Measurements from ENCODE around the gene TSSK2.

TSSK2 gene

DNA sequence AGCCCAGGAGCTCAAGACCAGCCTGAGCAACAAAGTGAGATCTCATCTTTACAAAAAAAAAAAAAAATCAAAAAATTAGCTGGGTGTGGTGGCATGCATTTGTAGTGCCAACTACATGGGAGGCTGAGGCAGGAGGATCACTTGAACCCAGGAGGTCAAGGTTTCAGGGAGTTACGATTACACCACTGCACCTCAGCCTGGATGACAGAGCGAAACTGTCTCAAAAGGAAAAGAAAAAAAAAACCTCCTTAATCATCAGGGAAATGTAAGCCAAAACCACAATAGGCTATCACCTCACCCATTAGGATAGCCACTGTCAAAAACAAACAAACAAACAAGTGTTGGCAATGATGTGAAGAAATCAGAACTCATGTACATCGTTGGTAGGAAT lies 22.3 kb upstream of the TSSK2 start:
- Histone ChIP-seq H3K4me3 (ENCODE audit: low read depth, low read length, poor library complexity, severe bottlenecking) (no peak overlapping the region), H3K4me1 (ENCODE audit: insufficient read depth, low read length, severe bottlenecking) (peaks cover 27% of the 10 kb centered on the region), H3K9me2 (ENCODE audit: low read depth, low read length) (no peaks in the 10 kb centered on the region), H3K79me2 (ENCODE audit: insufficient read depth, low read length) (peaks cover 78% of the 10 kb centered on the region), H3K4me2 (ENCODE audit: low read length) (no peak overlapping the region; the same call in 1 of the 2 replicates), H3K9ac (ENCODE audit: low read length) (no peak overlapping the region), H3K9me3 (ENCODE audit: low read length) (no peaks in the 10 kb centered on the region), H4K20me1 (ENCODE audit: insufficient read depth, low read length) (no peaks in the 10 kb centered on the region), H3F3A (ENCODE audit: insufficient read depth, low read length) (no peaks in the 10 kb centered on the region), H2AFZ (ENCODE audit: low read length) (no peak overlapping the region), H3K27me3 (ENCODE audit: insufficient read depth, low read length) (no peaks in the 10 kb centered on the region), H3K27ac (ENCODE audit: low read depth, low read length, poor library complexity, severe bottlenecking) (no peak overlapping the region), H3K36me3 (ENCODE audit: insufficient read depth, low read length) (no peaks in the 10 kb centered on the region)
- no peak for TF ChIP-seq EZH2 (IDR thresholded peaks at IDR 0.05; ENCODE audit: borderline replicate concordance, low read length)
- TF ChIP-seq, protein P1, sequence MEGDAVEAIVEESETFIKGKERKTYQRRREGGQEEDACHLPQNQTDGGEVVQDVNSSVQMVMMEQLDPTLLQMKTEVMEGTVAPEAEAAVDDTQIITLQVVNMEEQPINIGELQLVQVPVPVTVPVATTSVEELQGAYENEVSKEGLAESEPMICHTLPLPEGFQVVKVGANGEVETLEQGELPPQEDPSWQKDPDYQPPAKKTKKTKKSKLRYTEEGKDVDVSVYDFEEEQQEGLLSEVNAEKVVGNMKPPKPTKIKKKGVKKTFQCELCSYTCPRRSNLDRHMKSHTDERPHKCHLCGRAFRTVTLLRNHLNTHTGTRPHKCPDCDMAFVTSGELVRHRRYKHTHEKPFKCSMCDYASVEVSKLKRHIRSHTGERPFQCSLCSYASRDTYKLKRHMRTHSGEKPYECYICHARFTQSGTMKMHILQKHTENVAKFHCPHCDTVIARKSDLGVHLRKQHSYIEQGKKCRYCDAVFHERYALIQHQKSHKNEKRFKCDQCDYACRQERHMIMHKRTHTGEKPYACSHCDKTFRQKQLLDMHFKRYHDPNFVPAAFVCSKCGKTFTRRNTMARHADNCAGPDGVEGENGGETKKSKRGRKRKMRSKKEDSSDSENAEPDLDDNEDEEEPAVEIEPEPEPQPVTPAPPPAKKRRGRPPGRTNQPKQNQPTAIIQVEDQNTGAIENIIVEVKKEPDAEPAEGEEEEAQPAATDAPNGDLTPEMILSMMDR (IDR thresholded peaks at IDR 0.05; ENCODE audit: low read length) = no peak

DNA sequence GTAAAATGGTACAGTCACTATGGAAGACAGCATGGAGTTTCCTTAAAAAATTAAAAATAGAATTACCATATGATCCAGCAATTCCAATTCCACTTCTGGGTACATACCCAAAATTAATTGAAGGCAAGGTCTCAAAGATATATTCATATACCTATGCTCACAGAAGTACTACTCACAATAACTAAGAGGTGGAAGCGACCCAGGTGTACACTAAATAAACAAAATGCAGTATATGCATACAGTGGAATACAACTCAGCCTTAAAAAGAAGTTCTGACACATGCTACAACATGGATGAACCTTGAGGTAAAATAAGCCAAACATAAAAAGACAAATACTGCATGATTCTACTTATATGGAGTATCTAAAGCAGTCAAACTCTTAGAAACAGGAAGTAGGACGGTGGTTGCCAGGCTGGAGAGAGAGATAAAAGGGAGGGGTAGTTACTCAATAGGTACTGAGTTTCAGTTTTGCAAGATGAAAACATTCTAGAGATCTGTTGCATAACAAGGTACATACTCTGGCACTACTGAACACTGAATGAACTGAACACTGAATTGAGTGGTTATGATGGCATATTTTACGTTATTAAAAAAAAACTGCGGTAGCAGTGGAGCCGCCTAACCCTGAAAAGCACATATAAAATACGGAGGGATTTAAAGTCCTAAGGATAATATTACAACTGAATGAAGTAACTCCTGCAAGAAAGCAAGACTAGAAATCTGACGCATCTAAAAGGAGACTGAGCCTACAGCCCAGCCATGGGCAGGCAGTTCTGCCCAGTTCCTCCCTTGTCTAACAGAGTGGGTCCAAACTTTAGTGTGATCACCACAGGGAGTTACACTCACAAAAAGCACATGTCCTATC lies 21.7 kb upstream of the TSSK2 start:
- Histone ChIP-seq H3K9me3 (ENCODE audit: low read length) (no peaks in the 10 kb centered on the region), H3F3A (ENCODE audit: insufficient read depth, low read length) (no peaks in the 10 kb centered on the region), H3K27ac (ENCODE audit: low read depth, low read length, poor library complexity, severe bottlenecking) (peak overlapping the region; percentile 6), H3K4me1 (ENCODE audit: insufficient read depth, low read length, severe bottlenecking) (peaks cover 27% of the 10 kb centered on the region), H3K4me3 (ENCODE audit: low read depth, low read length, poor library complexity, severe bottlenecking) (no peak overlapping the region), H3K9me2 (ENCODE audit: low read depth, low read length) (no peaks in the 10 kb centered on the region), H4K20me1 (ENCODE audit: insufficient read depth, low read length) (no peaks in the 10 kb centered on the region), H3K36me3 (ENCODE audit: insufficient read depth, low read length) (no peaks in the 10 kb centered on the region; the same call in 1 of the 2 replicates), H2AFZ (ENCODE audit: low read length) (no peak overlapping the region), H3K9ac (ENCODE audit: low read length) (no peak overlapping the region), H3K79me2 (ENCODE audit: insufficient read depth, low read length) (peaks cover 78% of the 10 kb centered on the region), H3K27me3 (ENCODE audit: insufficient read depth, low read length) (no peaks in the 10 kb centered on the region), H3K4me2 (ENCODE audit: low read length) (peak overlapping the region; percentile 40; the same call in 1 of the 2 replicates)
- no peak for TF ChIP-seq EZH2 (IDR thresholded peaks at IDR 0.05; ENCODE audit: borderline replicate concordance, low read length)
- TF ChIP-seq, protein P1 (IDR thresholded peaks at IDR 0.05; ENCODE audit: low read length) = no peak

DNA sequence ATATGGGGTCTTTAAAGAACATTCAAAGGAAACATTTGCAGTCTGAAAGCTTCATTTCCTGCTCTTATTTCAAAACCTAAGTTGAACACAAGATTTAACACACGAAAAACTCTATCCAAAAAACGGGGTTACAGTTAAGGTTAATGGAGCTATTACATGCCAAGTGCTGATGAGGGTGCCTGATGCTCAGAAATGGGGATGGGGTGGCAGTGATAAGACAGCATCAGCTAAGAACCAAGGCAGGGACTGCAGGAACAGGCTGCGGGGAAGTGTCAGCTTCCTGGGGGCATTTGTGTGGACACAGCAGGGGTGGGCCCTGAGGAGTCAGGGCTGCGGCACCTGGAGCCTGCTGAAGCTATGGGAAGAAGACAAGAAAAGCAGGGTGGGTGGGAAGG lies 21.0 kb upstream of the TSSK2 start:
- no peaks in the 10 kb centered on the region for H3K9me3 ChIP-seq (ENCODE audit: low read length)

More for the DNA sequence above, 21.0 kb upstream of the TSSK2 start:
- Histone ChIP-seq H3K4me1 (ENCODE audit: insufficient read depth, low read length, severe bottlenecking) (peaks cover 27% of the 10 kb centered on the region), H3K27me3 (ENCODE audit: insufficient read depth, low read length) (no peaks in the 10 kb centered on the region), H3K4me2 (ENCODE audit: low read length) (peak overlapping the region; percentile 40; the same call in 1 of the 2 replicates), H2AFZ (ENCODE audit: low read length) (no peak overlapping the region), H3F3A (ENCODE audit: insufficient read depth, low read length) (no peaks in the 10 kb centered on the region), H3K4me3 (ENCODE audit: low read depth, low read length, poor library complexity, severe bottlenecking) (no peak overlapping the region), H3K27ac (ENCODE audit: low read depth, low read length, poor library complexity, severe bottlenecking) (peak overlapping the region; percentile 6), H3K79me2 (ENCODE audit: insufficient read depth, low read length) (peaks cover 79% of the 10 kb centered on the region), H3K36me3 (ENCODE audit: insufficient read depth, low read length) (no peaks in the 10 kb centered on the region; the same call in 1 of the 2 replicates), H3K9ac (ENCODE audit: low read length) (no peak overlapping the region), H3K9me2 (ENCODE audit: low read depth, low read length) (no peaks in the 10 kb centered on the region), H4K20me1 (ENCODE audit: insufficient read depth, low read length) (no peaks in the 10 kb centered on the region)
- TF ChIP-seq, protein P1 (IDR thresholded peaks at IDR 0.05; ENCODE audit: low read length) = no peak
- no peak for TF ChIP-seq EZH2 (IDR thresholded peaks at IDR 0.05; ENCODE audit: borderline replicate concordance, low read length)

Measured in OCI-LY1 (cell line).